ENCODE measurements around the gene TMED8.
"Not testable (repeated sequence)": the region's sequence is repeated elsewhere in the genome, so short reads cannot be mapped to it uniquely, and the experiment has no call there.

The TMED8 gene, protein sequence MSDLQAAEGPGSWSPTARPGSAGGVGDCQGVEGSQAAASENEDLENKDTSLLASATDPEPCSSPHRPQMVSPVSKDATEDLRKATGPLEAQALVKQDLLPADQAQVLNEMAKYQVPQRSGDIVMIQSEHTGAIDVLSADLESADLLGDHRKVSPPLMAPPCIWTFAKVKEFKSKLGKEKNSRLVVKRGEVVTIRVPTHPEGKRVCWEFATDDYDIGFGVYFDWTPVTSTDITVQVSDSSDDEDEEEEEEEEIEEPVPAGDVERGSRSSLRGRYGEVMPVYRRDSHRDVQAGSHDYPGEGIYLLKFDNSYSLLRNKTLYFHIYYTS

DNA sequence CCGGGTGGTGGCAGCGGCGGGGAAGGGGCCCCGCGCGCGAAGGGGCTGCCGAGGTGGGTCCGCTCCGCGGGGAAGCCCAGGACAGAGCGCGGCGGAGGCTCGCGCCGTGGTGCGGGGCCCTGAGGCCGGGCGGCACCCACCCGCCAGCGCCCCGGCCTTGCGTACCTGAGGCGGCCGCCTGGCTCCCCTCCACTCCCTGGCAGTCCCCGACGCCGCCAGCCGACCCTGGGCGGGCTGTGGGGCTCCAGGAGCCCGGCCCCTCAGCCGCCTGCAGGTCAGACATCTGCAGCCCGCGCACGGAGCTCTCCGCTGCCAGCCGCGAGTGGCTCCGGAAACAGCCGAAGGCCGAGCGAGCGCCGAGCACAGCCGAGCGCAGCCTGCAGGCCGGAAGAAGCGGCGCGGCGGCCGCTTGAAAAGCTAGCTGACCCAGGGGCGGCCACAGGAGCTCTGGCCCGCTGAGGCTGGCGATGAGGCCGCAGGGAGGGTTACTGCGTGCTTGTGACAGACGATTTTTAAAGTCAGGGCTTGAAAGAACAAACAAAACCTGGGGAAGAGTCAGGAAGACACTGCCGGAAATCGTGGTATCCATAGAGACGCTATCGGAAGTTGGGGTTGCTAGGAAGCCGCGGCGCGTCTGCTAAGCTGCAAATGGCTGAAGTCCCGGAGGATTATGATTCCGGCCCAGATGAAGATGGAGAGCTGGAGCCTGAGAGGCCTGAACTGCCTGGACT, at the start of gene TMED8, which contains the start of gene SAMD15:
TSS of gene TMED8 (minus strand) at position 324 of the 731 bp plus-strand sequence. CDS start at position 283, 41 bp downstream.
TSS of gene SAMD15 (plus strand) at position 609 of the 731 bp plus-strand sequence. CDS start at position 649, 40 bp downstream.
- DNase-seq = peak; percentile 83

DNA sequence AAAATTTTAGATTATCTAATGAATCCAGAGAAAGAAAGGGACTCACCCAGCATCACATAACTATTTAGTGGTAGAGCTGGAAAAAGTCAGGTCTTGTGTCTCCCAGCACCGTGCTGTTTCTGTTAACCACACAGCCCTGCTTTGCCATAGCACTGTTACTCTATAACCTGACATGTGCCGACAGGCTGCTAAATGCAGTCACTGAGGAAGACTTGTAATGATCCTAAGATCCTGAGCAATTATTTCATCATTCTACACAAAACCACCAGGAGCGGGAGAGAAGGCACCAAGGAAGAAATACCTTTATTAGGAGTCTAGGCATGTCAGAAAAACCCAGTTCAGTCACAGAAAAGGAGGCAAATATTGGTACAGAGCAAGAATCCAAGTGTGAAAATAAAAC, 49.5 kb upstream of the TMED8 start:
- no peak for DNase-seq

DNA sequence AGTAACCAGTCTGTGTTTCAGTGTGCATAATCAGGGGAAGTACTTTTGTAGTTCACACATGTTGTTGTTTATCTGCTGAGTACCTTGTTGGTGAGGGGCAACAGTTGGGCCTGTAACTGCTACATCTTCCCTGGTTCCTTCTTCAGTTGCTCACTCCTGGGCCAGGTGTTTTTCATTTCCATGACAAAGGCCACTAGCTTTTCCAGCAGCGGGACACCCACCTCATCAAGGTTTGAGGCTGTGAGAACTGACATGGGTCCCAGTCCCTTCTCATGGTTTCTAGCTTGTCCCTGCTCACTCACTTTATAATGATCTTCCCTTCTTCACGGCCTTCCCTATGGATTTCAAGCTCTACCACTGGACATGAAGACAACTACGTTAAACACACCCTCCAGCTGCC, 48.0 kb upstream of the TMED8 start:
- no peak for DNase-seq

DNA sequence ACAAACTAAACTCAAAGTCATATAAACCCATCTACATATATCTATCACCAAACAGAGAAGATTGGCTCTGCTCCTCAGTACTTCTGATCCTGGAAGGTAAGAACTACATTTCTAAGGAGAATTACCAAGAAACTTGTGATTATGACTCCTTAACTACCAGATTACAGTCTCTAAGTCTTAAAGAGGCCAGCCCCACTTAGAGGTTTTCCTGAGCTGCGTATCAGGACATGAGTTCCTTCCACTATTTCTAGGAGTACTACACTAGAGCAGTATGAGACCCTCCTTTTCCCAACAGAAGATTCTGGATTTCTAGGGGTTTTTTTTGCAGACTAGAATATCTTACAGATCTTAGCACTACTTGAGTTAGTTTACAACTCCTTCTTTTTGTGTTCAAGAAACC, 46.5 kb upstream of the TMED8 start, which contains the start of gene NOXRED1:
TSS of gene NOXRED1 (minus strand) at position 101 of the 400 bp plus-strand sequence. CDS start 634 bp downstream, outside the sequence.
- no peak for DNase-seq

DNA sequence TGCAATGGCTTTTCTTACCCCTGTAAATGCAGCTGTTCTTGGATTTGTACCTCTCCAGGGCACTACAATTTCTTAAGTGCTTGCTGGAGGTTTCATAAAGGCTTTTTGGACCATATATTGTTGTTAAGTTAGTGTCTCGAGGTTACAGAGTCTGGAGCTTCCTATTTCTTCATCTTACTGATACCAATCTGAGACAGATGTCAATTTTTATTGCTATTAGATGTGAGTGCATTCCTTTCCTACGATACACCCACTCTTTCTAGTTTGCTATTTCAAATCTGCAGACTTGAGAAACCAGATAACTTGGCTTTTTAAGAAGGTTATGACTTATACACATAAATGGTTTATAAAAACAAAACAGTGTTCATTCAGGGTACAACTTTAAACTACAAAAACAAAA, 44.3 kb upstream of the TMED8 start:
- peak; percentile 50 for DNase-seq

DNA sequence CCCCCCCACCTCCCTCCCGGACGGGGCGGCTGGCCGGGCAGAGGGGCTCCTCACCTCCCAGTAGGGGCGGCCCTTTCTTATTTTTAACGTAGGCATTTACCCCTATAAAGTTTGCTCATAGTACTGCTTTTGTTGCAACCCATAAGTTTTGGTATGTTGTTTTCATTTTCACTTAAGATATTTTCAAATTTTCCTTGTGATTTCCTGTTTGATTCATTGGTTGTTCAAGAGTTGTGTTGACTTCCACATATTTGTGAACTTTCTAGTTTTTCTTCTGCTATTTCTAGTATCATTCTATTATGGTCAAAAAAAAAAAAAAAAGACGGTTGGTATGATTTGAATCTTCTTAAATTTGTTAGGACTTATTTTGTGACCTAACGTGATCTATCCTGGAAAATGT, 39.9 kb upstream of the TMED8 start:
- no peak for DNase-seq

DNA sequence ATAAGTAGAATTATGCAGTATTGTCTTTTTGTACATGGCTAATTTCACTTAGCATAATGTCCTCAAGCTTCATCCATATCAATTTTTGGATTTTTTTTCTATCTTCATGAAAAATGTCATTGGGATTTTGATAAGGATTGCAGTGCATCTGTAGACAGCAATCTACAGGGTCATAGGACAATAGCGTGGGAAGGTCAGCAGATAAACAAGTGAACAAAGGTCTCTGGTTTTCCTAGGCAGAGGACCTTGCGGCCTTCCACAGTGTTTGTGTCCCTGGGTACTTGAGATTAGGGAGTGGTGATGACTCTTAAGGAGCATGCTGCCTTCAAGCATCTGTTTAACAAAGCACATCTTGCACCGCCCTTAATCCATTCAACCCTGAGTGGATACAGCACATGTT, 39.2 kb upstream of the TMED8 start:
- not testable (repeated sequence) for DNase-seq

DNA sequence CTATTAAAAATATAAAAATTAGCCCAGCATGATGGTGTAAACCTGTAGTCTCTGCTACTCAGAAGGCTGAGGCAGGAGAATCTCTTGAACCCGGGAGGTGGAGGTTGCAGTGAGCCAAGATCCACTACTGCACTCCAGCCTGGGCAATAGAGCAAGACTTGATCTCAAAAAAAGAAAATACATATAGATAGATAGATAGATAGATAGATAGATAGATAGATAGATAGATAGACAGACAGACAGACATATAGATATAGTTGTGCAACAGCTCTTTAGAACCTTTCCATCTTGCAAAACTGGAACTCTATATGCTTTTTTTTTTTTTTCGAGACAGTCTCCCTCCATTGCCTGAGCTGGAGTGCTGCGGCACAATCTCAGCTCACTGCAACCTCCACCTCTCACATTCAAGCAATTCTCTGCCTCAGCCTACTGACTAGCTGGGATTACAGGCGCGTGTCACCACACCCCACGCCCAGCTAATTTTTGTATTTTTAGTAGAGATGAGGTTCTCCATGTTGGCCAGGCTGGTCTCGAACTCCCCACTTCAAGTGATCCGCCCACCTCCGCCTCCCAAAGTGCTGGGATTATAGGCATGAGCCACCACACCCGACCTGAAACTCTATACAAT, 38.6 kb upstream of the TMED8 start:
- not testable (repeated sequence) for DNase-seq

DNA sequence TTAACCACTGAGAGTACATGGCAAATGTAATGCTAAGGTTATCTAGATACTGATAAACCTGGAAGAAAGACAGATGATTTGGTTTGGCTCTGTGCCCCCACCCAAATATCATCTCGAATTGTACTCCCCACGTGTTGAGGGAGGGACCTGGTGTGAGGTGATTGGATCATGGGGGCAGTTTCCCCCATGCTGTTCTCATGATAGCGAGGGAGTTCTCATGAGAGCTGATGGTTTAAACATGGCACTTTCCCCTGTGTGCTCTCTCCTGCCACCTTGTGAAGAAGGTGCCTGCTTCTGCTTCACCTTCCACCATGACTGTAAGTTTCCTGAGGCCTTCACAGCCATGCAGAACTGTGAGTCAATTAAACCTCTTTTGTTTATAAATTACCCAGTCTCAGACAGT, 32.2 kb upstream of the TMED8 start:
- DNase-seq = peak; percentile 6

DNA sequence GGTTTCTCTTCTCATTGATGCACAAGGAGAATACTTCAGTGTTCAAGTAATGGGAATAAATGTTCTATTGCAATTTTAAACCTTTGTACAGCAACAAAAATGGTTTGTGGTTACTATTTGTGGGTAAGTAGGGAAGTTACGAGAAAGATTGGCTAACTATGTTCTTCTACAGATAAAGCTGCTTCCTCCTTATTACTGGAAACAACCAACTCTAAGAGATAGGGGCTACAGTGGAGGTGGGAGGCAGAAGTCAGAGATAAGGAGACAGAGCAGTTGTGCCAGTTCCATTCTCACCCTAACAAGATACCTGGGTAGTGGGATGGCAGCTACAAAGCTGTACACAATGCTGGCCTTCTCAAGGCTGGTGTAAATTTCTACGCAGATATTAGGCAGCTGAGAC, 30.3 kb upstream of the TMED8 start:
- no peak for DNase-seq

DNA sequence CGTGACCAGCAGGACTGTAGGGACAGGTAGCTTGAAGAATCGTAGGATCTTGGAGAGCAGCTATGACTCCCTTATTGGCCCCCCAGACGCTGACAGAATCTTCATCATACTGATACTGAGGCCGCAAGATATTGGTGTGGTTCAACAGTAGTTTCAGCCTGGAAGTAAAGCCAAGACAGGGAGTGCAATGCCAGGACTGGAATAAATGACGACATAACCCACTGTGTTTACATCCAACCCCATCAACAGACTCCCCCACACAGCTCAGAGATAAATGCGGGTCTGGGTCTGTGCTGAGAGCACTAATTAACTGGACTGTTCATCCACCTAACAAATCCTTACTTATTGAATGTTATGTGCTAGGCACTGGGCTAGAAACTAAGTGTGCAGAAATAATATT, 29.8 kb upstream of the TMED8 start:
- DNase-seq = no peak

DNA sequence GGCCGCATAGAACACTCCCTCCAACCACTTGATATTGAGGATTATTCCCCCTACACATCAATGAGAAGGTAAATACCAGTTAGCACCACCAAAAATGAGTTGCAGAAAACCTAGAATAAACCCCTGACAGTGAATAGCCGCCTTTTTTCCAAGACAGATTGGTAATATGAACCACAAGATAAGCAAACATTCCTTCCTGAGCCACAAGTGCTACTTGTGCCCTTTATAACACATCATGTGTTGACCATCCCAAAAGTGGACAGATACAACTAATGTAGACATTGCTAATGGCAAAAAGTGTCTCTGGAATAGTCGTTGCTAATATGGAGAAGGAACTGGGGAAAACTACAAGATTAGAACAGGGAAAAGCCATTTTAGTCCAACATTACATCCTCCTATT, 29.2 kb upstream of the TMED8 start:
- DNase-seq = no peak

DNA sequence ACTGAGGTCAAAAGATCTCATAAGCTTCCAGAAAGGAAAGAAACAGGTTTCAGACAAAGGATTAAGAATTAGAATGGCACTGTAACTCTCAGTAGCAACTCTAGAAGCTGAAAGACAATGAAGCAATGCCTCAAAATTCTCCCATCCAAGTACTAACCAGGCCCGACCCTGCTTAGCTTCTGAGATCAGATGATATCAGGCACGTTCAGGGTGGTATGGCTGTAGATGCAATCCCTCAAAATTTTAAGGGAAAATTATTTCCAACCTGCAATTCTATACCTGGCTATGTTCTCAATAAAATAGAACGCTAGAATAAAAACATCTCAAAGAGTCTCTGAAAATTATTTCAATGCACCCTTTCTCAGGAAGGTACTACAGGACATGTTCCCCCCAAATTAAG, 26.9 kb upstream of the TMED8 start:
- DNase-seq = no peak

DNA sequence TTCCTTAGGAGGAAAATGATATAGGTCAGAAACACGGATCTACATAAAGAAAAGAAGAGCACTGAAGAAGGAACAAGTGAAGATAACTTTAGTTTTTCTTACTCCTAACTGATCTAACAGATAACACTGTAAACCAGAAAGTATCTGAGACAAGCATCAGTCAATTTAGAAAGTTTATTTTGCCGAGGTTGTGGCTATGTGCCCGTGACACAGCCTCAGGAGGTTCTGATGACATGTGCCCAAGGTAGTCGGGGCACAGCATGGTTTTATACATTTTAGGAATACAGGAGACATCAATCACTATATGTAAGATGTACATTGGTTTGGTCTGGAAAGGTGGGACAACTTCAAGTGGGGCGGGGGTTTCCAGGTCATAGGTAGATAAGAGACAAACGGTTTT, 23.3 kb upstream of the TMED8 start:
- DNase-seq = no peak

DNA sequence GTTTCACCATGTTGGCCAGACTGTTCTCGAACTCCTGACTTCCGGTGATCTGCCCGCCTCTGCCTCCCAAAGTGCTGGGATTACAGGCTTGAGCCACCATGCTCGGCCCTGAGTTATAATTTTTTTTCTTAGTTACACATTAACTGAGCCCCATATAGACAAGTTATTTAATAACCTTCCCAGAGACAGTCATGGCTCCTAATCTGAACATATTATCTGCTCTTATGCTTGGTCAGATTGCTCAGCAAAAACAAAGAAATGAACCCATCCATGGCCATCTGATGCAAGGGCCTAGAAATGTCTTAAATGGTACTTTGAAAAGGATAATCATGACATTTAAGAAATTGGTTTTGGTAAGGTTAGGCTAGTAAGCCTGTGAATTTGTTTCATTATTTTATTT, 13.3 kb upstream of the TMED8 start:
- no peak for DNase-seq

DNA sequence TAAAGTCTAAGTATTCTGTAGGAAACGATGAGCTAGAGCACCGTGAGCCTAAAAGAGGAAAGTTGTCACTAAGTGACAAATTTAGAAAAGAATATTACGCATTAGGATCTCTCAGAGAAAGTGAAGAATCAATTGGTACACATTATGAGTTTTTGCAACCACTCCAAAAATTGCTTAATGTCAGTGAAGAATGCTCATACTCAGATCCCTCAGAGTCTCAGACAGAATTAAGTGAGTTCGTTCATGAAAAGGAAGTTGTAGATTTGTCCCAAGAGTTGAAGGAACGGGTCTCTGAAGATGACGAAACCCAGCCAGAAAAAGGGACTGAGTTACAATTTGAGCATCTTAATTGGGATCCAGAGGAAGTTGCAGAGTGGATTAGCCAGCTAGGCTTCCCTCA, 1.8 kb upstream of the TMED8 start:
- DNase-seq = no peak

DNA sequence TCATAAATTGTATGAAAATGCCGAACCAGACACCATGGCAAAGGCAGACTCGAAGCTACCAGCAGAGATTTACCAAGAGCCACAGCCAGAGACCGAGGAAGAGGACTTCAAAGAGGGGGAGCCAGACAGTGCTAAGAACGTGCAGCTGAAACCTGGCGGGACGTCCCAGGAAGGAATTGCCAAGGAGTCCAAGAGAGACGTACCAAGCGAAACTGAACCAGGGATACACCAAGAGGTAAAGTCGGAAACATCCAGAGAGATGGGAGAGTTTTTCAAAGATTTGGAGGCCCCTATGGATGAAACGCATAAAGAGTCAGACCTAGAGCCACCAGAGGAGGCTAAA, 579 bp upstream of the TMED8 start:
- no peak for DNase-seq

DNA sequence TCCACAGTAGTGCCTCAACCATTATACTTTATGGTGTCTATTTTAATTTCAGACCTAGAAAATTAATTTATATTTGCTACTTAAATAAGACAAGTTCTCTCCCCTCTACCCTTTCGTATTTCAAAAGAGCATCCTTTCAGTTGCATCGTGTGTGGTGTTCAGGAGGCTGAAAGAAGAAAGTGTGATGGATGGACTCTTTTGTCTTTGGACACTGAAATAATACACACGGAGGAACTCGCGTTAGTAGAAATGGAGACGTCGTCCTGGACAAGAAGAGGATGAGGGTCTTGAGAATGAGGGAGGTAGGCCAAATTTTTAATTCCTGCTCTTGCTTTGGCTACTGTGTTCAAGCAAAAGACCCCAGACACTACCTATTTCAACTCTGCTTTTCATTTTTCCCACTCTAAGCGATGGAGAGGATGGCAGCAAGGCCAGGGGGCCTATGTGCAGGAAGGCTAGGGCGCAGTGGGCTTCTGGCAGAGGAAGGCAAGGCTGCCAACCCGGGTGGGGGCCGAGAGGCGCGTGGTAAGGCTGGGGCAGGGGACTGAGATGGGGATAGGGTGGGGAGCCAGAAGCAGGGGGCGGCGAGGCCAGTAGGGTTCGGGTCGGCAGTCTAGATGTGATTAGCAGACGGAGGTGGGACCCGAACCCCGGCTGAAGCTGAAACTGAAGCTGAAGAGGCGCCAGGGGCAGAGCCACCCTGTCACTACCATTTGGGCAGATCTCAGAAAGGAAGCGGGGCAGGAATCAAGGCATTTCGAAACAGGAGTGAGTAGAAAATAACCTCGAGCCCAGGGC, 722 bp downstream of the TMED8 start:
- DNase-seq = peak; percentile 24

DNA sequence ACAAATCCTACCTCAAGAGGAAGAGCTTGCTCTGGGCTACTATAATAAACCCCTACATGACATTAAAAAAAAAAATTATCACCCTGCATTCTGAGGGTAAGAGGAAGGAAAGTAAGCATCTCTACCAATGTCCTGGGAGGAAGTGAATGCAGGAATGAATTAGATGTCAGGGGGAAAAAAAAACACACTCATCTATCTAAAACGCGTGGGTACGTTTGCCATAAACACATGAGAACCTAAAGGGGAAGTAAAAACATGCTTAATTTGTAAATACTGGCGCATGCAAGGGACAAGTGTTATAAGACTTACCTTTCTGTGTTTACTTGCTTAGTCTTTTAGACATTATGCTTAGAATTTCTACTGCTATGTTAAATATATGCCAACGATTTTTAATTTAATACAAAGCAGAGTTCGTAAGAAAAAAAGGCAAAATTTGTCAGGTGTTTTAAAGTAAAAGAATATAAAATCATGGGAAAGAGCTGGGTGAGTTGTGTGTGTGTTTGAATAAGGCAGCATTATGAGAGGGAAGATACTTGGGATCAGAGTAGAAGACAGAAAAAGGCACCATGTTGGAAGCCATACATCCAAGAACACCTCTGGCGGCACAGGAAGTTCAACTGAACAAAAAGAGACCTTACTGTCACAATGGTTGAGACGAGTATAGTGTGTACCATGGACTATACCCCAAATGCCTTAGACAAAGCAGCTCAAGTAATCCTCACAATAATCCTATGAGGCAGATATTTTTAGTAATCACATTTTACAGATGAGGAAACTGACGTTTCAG, 1.5 kb downstream of the TMED8 start:
- no peak for DNase-seq

DNA sequence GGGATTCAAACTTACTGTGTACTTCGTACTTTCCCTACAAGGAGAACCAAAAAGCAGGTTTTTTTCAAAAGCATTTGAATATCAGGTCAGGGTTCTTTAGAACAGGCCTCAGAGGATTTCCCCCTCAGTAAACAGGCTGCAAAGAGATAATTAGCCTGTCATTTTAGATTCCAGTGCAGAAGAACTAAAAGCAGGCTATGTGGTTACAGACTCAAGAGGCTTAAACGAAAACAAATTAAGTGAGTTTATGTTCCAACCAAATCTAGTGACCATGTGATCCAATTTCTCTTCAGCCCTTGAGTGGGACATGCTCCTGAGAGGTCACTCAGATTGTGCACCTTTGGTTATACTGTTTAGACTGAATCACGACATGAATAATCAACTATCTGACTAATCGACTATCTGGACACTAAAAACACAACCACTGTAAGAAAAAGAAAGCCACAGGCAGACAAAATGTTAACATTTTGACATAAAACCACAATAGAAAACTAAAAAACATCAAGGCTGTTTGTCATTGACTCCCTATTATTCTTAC, 4.5 kb downstream of the TMED8 start:
- DNase-seq = peak; percentile 22

DNA sequence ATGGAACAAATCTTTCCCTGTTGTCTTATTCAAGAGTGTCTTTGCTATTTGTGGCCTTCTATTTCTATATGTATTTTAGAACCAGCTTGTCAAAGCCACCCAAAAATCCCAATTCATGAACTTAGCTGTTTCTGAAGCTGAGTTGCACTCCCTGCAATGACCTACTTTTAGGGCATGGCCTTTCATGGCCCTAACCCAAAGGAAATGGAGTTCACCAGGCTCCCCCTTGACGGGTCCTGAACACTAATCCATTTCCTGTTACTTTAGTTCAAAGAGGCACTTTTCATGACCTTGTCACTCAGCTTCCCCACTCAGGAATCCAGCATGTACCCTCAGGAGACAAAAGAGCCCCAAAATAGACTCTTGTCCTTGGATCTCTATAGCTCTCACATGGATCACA, 7.6 kb downstream of the TMED8 start:
- no peak for DNase-seq

DNA sequence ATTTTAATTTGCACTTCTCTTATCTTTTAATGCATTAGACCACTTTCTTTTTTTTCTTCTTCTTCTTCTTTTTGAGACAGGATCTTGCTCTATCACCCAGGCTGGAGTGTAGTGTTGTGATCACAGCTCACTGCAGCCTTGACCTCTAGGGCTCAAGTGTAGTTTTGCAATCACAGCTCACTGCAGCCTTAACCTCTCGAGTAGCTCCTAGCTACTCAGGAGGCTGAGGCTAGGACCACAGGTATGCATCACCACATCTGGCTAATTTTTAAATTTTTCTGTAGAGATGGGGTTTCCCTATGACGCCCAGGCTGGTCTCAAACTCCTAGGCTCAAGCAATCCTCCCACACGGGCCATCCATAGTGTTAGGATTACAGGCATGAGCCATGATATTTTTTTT, 12.7 kb downstream of the TMED8 start:
- DNase-seq = no peak
